Stomach (tissue), 9 donors: ENCODE data around the gene CEACAM16. TPM values are rescaled to one million over a fixed set of nuclear protein-coding genes. Genes with fewer than 3 reads are reported as not detected.

Source experiments
- DNase-seq, 2 donors: peaks; one replicate each; pipeline versions ENCODE4 v3.0.0 to v3.0.0-alpha.2; 2013 to 2019
- H3K27ac ChIP-seq, 5 donors: fragments of 200-600 bp in 4 of 5; sonication (generic) in 4 of 5; one replicate each; pipeline ENCODE4 v1.5.1; 2013 to 2019; ENCODE audit warnings: mild to moderate bottlenecking in 1 of 5, moderate library complexity in 1 of 5
- H3K27me3 ChIP-seq, 3 donors: fragments of 200-600 bp; sonication (generic); one replicate each; pipeline ENCODE4 v1.5.1; 2017 to 2019; ENCODE audit warnings: mixed run types in 1 of 3
- H3K36me3 ChIP-seq, 4 donors: fragments of 200-600 bp; sonication (generic); 1 replicate in 3 of 4; 2 replicates in 1 of 4; pipeline ENCODE4 v1.5.1; 2016 to 2019
- H3K4me1 ChIP-seq, 4 donors: fragments of 200-600 bp; sonication (generic); one replicate each; pipeline ENCODE4 v1.5.1; 2016 to 2019
- H3K4me3 ChIP-seq, 4 donors: fragments of 200-600 bp; sonication (generic) in 3 of 4; one replicate each; pipeline ENCODE4 v1.5.1; 2016 to 2019; ENCODE audit warnings: mild to moderate bottlenecking in 1 of 4
- H3K9me3 ChIP-seq, 4 donors: fragments of 200-600 bp; sonication (generic); one replicate each; pipeline ENCODE4 v1.5.1; 2016 to 2019
- CTCF ChIP-seq, 7 experiments: fragments of 450-650 bp in 4 of 7; fragments of 200-600 bp in 3 of 7; sonication (generic) in 3 of 7; IDR thresholded peaks; one replicate each; pipeline ENCODE4 v1.5.1; 2016 to 2019; ENCODE audit warnings: antibody characterized with exemption in 7 of 7, control low read depth in 2 of 7, mild to moderate bottlenecking in 1 of 7
- EP300 ChIP-seq: sonication (generic); formaldehyde crosslinking; IDR thresholded peaks from one replicate; pipeline ENCODE4 v1.6.1; 2017; ENCODE audit warnings: antibody characterized with exemption
- POLR2A ChIP-seq, 4 donors: fragments of 450-650 bp; IDR thresholded peaks; one replicate each; pipeline ENCODE4 v1.6.1; 2016; ENCODE audit warnings: antibody characterized with exemption in 4 of 4, control low read depth in 2 of 4, mild to moderate bottlenecking in 1 of 4, moderate library complexity in 1 of 4
- POLR2AphosphoS5 ChIP-seq, 3 donors: sonication (generic); formaldehyde crosslinking; IDR thresholded peaks; one replicate each; pipeline ENCODE4 v1.6.1; 2016; ENCODE audit warnings: antibody characterized with exemption in 3 of 3
- WGBS, 5 donors: extraction: QIAGEN DNeasy Blood & Tissue Kit in 3 of 5; methylation state at CpG; one replicate each; pipeline versions ENCODE4 v1.1.5 to v1.1.7; 2013 to 2018; 5-methylcytosine and 5-hydroxymethylcytosine counted together
- intact Hi-C: fragments of 100-400 bp; cut with DNase I; formaldehyde crosslinking; loops from one replicate; pipeline ENCODE4 v1.15.1; 2023; ENCODE audit warnings: low total_unique reads
- polyA plus RNA-seq, 3 donors: library from polyadenylated mRNA; stranded (reverse); fragments of 200-250 nt; gene quantifications; one replicate each; pipeline ENCODE4 v1.2.3, GENCODE V29; 2013
- total RNA-seq, 5 donors: library from RNA; depleted of rRNA; stranded (reverse); fragments of >200 nt; gene quantifications; one replicate each; pipeline versions ENCODE4 v1.1.0 to v1.2.3, GENCODE V29; 2014 to 2016
- donor health status: healthy with polysubstance abuse.
- donor health status: Bipolar disorder and iron deficiency.
- donor health status: healthy.

CEACAM16 gene
- total and polyA plus RNA-seq, 8 donors, result not detected

GRCh38 chr19:44672226-44672625, 26.7 kb upstream of the CEACAM16 start:
- no peak for DNase-seq
- WGBS, 5 donors, result 64 to 91% (median 75%) methylated on average over 1 of the region's 1 CpG
- intact Hi-C loops, result no loop called here

GRCh38 chr19:44673510-44673909, 25.4 kb upstream of the CEACAM16 start:
- no peaks in the 10 kb centered on the region for H3K27me3 ChIP-seq
- no peak for DNase-seq
- TF ChIP-seq POLR2AphosphoS5 (IDR thresholded peaks at IDR 0.05), result no peak
- TF ChIP-seq EP300, result no peak
- TF ChIP-seq CTCF (IDR thresholded peaks at IDR 0.05), result no peak
- no peak for TF ChIP-seq POLR2A (IDR thresholded peaks at IDR 0.05)
- peaks cover 0 to 12% (median 0%) of the 10 kb centered on the region in 4 donors for H3K36me3 ChIP-seq
- no peaks in the 10 kb centered on the region for H3K4me1 ChIP-seq
- WGBS, 5 donors, result 74 to 96% (median 91%) methylated on average over 4 of the region's 4 CpGs
- no peak overlapping the region for H3K4me3 ChIP-seq
- no peak overlapping the region for H3K27ac ChIP-seq
- no peaks in the 10 kb centered on the region for H3K9me3 ChIP-seq
- intact Hi-C loops, result no loop called here

More at GRCh38 chr19:44672226-44672625, 26.7 kb upstream of the CEACAM16 start:
- peaks cover 0 to 12% (median 0%) of the 10 kb centered on the region in 4 donors for H3K36me3 ChIP-seq
- no peaks in the 10 kb centered on the region for H3K4me1 ChIP-seq
- H3K27ac ChIP-seq, result no peak overlapping the region
- no peak overlapping the region for H3K4me3 ChIP-seq
- no peaks in the 10 kb centered on the region for H3K27me3 ChIP-seq
- H3K9me3 ChIP-seq, result no peaks in the 10 kb centered on the region
- TF ChIP-seq CTCF (IDR thresholded peaks at IDR 0.05) (no peak), EP300 (no peak), POLR2AphosphoS5 (IDR thresholded peaks at IDR 0.05) (no peak), POLR2A (IDR thresholded peaks at IDR 0.05) (no peak)

GRCh38 chr19:44675521-44675920, 23.4 kb upstream of the CEACAM16 start:
- intact Hi-C loops, result no loop called here
- peaks cover 0 to 18% (median 1%) of the 10 kb centered on the region in 4 donors for H3K36me3 ChIP-seq
- H3K27ac ChIP-seq, result no peak overlapping the region
- no peaks in the 10 kb centered on the region for H3K27me3 ChIP-seq
- no peaks in the 10 kb centered on the region for H3K4me1 ChIP-seq
- no peak for DNase-seq
- TF ChIP-seq POLR2AphosphoS5 (IDR thresholded peaks at IDR 0.05) (no peak), CTCF (IDR thresholded peaks at IDR 0.05) (no peak), POLR2A (IDR thresholded peaks at IDR 0.05) (no peak), EP300 (no peak)
- no peaks in the 10 kb centered on the region for H3K9me3 ChIP-seq
- H3K4me3 ChIP-seq, result no peak overlapping the region
- WGBS, 5 donors, result 88 to 95% (median 93%) methylated on average over 6 of the region's 6 CpGs

GRCh38 chr19:44677019-44677811, 21.7 kb upstream of the CEACAM16 start:
- TF ChIP-seq POLR2AphosphoS5 (IDR thresholded peaks at IDR 0.05) (no peak), POLR2A (IDR thresholded peaks at IDR 0.05) (no peak), CTCF (IDR thresholded peaks at IDR 0.05) (no peak), EP300 (no peak)
- WGBS, 5 donors, result 64 to 70% (median 67%) methylated on average over 8 of the region's 8 CpGs
- no peaks in the 10 kb centered on the region for H3K4me1 ChIP-seq
- H3K4me3 ChIP-seq, result no peak overlapping the region
- H3K27ac ChIP-seq, result no peak overlapping the region
- no peak for DNase-seq
- intact Hi-C loops, result no loop called here
- no peaks in the 10 kb centered on the region for H3K9me3 ChIP-seq
- H3K36me3 ChIP-seq, result peaks cover 0 to 26% (median 3%) of the 10 kb centered on the region in 4 donors
- no peaks in the 10 kb centered on the region for H3K27me3 ChIP-seq
